GM10248 (cell line): ENCODE measurements around the gene PRKD2.
A peak's percentile ranks its signal among the peaks of the same experiment; 100 is the strongest.

Source experiments
- CTCF ChIA-PET: fragments of 300-600 bp; sonication (Branson Sonifier 250); formaldehyde crosslinking; extraction: SDS; loops from one replicate; lab custom pipeline; 2021; ENCODE audit warnings: antibody characterized with exemption; lab: Yijun Ruan, JAX
- POLR2A ChIA-PET: fragments of 350-650 bp; sonication (Branson Sonifier 250); formaldehyde crosslinking; extraction: SDS; loops from one replicate; lab custom pipeline; 2020; ENCODE audit warnings: antibody characterized with exemption; lab: Yijun Ruan, JAX
- DNase-seq: peaks from one replicate; pipeline ENCODE4 v3.0.0; 2012; ENCODE audit errors: extremely low spot score
- CTCF ChIP-seq: IDR thresholded peaks from 2 replicates; pipeline ENCODE4 v1.5.1; 2012; ENCODE audit warnings: mild to moderate bottlenecking, low read depth; ENCODE audit errors: extremely low read depth, missing control alignments, control extremely low read depth

PRKD2 gene

GRCh38 chr19:46753420-46754155, 36.7 kb upstream of the PRKD2 start:
- peak; percentile 78 for DNase-seq
- TF ChIP-seq CTCF, result peak; percentile 77
- POLR2A ChIA-PET, result no interaction called here
- CTCF ChIA-PET, result interaction anchor here (0.7 to 9.7 kb wide), 28 partner anchors 9 to 237 kb away, joined by 3 to 125 read pairs (median 4); no protein-coding TSS in a partner anchor

GRCh38 chr19:46748325-46749109, 31.6 kb upstream of the PRKD2 start:
- POLR2A ChIA-PET, result interaction anchor here (0.7 kb wide), 1 partner anchor 131 kb away, joined by 6 read pairs; no protein-coding TSS in a partner anchor
- DNase-seq, result peak; percentile 64
- CTCF ChIA-PET, result interaction anchor here (0.9 to 9.7 kb wide), 13 partner anchors 7 to 218 kb away, joined by 3 to 125 read pairs (median 3); no protein-coding TSS in a partner anchor
- peak; percentile 64 for TF ChIP-seq CTCF

GRCh38 chr19:46746281-46747057, 29.6 kb upstream of the PRKD2 start, which contains the start of gene STRN4:
Gene STRN4, minus strand, starts transcription at chr19:46746450. Its CDS starts 20 bp downstream, at chr19:46746430.
- TF ChIP-seq CTCF, result no peak
- DNase-seq, result peak; percentile 91
- ChIA-PET POLR2A (interaction anchor here (1.1 kb wide), 1 partner anchor 11 kb away, joined by 3 read pairs; no protein-coding TSS in a partner anchor), CTCF (interaction anchor here (1.2 kb wide), 1 partner anchor 9 kb away, joined by 4 read pairs; no protein-coding TSS in a partner anchor)

- peak; percentile 68 for DNase-seq
- ChIA-PET CTCF (interaction anchor here (1.2 to 1.9 kb wide), 2 partner anchors 10 to 12 kb away, joined by 4 to 5 read pairs; no protein-coding TSS in a partner anchor), POLR2A (interaction anchor here (1.1 kb wide), 1 partner anchor 10 kb away, joined by 3 read pairs; no protein-coding TSS in a partner anchor)
- TF ChIP-seq CTCF, result no peak
Observed at GRCh38 chr19:46745521-46746280, 28.8 kb upstream of the PRKD2 start, which contains the start of gene FKRP. Gene FKRP, plus strand, starts transcription at chr19:46746057. Its CDS starts 9,394 bp downstream, at chr19:46755451.

- TF ChIP-seq CTCF, result no peak
- no peak for DNase-seq
- ChIA-PET CTCF (interaction anchor here (1.0 to 1.9 kb wide), 7 partner anchors 9 to 72 kb away, joined by 3 to 7 read pairs (median 5); no protein-coding TSS in a partner anchor), POLR2A (interaction anchor here (1.1 kb wide), 1 partner anchor 10 kb away, joined by 3 read pairs; no protein-coding TSS in a partner anchor)
Observed at GRCh38 chr19:46745030-46745429, 28.1 kb upstream of the PRKD2 start.
